HUES6 (cell line): Measurements from ENCODE around the gene ESYT2.
A peak's percentile ranks its signal among the peaks of the same experiment; 100 is the strongest.

Source experiments
- H3K27ac ChIP-seq: 2 replicates; pipeline ENCODE4 v1.7.0; 2013; ENCODE audit warnings: low read depth, mild to moderate bottlenecking, low read length, inconsistent platforms
- H3K27me3 ChIP-seq: 2 replicates; pipeline ENCODE4 v1.6.1; 2013; ENCODE audit warnings: low read length; ENCODE audit not compliant: control insufficient read depth, insufficient read depth
- H3K36me3 ChIP-seq: 2 replicates; pipeline ENCODE4 v1.6.1; 2013; ENCODE audit warnings: low read length; ENCODE audit not compliant: control insufficient read depth, insufficient read depth
- H3K4me1 ChIP-seq: 2 replicates; pipeline ENCODE4 v1.6.1; 2013; ENCODE audit warnings: low read length; ENCODE audit not compliant: control insufficient read depth, insufficient read depth
- H3K4me3 ChIP-seq: 2 replicates; pipeline ENCODE4 v1.5.1; 2013; ENCODE audit warnings: low read depth, low read length
- H3K9ac ChIP-seq: one replicate; pipeline ENCODE4 v1.6.1; 2013; ENCODE audit warnings: mild to moderate bottlenecking, low read length
- H3K9me3 ChIP-seq: 2 replicates; pipeline ENCODE4 v1.6.1; 2013; ENCODE audit warnings: low read depth, low read length; ENCODE audit not compliant: control insufficient read depth, insufficient read depth

ESYT2 gene

GRCh38 chr7:158723266-158723665, 106.0 kb downstream of the ESYT2 start:
- Histone ChIP-seq H3K4me1 (no peaks in the 10 kb centered on the region), H3K9ac (no peak overlapping the region), H3K36me3 (no peaks in the 10 kb centered on the region), H3K27me3 (peaks cover under 1% of the 10 kb centered on the region; the same call in 1 of the 2 replicates), H3K27ac (no peak overlapping the region), H3K9me3 (no peaks in the 10 kb centered on the region), H3K4me3 (no peak overlapping the region)

GRCh38 chr7:158722574-158723237, 106.6 kb downstream of the ESYT2 start:
- H3K9me3 ChIP-seq, result no peaks in the 10 kb centered on the region
- H3K9ac ChIP-seq, result no peak overlapping the region
- no peak overlapping the region for H3K27ac ChIP-seq
- H3K4me3 ChIP-seq, result no peak overlapping the region
- no peaks in the 10 kb centered on the region for H3K4me1 ChIP-seq
- no peaks in the 10 kb centered on the region for H3K36me3 ChIP-seq
- H3K27me3 ChIP-seq, result peaks cover 6% of the 10 kb centered on the region; the same call in 1 of the 2 replicates

- no peak overlapping the region for H3K27ac ChIP-seq
- no peak overlapping the region for H3K9ac ChIP-seq
- no peaks in the 10 kb centered on the region for H3K36me3 ChIP-seq
- H3K9me3 ChIP-seq, result no peaks in the 10 kb centered on the region
- no peak overlapping the region for H3K4me3 ChIP-seq
- peaks cover 19% of the 10 kb centered on the region; the same call in 1 of the 2 replicates for H3K27me3 ChIP-seq
- no peaks in the 10 kb centered on the region for H3K4me1 ChIP-seq
These were observed 109.2 kb downstream of the ESYT2 start for GRCh38 chr7:158720112-158720511.

DNA sequence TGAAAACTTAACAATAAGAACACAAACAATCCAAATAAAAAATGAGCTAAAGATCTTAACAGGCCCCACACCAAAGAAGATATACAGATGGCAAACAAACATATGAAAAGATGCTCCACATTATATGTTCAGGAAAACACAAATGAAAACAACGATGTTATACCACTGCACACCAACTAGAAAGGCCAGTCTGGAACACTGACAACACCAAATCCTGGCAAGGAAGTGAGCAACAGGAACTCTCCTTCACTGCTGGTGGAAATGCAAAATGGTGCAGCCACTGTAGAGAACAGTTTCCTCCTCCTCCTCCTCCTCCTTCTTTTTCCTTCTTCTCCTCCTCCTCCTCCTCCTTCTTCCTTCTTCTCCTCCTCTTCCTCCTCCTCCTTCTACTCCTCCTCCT, 112.5 kb downstream of the ESYT2 start:
- Histone ChIP-seq H3K9ac (no peak overlapping the region), H3K27me3 (peaks cover 19% of the 10 kb centered on the region; the same call in 1 of the 2 replicates), H3K4me1 (no peaks in the 10 kb centered on the region), H3K9me3 (no peaks in the 10 kb centered on the region), H3K4me3 (no peak overlapping the region), H3K36me3 (no peaks in the 10 kb centered on the region), H3K27ac (no peak overlapping the region)

- Histone ChIP-seq H3K4me3 (no peak overlapping the region), H3K27ac (no peak overlapping the region), H3K9me3 (peaks cover 13% of the 10 kb centered on the region), H3K9ac (no peak overlapping the region), H3K36me3 (no peaks in the 10 kb centered on the region), H3K4me1 (no peaks in the 10 kb centered on the region), H3K27me3 (no peaks in the 10 kb centered on the region)
These were observed 118.6 kb downstream of the ESYT2 start for GRCh38 chr7:158710651-158711102.

DNA sequence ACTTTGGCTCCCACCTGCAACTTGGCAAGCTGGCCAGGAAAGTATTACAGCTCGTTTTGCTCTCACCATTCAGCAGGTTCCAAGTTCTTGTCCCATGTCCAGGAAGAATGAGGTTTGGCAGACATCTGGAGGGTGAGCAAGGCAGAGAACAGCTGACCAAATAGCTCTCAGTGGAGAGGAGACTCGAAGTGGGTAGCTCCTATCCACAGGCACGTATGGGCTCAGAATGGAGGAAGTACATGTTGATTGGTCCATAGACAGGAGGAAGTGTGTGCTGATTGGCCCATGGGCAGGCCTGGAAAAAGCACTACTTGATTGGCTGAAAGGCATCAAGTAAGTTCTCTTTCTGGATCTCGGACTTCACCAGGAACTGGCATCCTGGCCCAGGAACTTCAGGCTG, 121.7 kb downstream of the ESYT2 start:
- Histone ChIP-seq H3K4me1 (peaks cover 12% of the 10 kb centered on the region), H3K9me3 (peaks cover 13% of the 10 kb centered on the region), H3K27ac (no peak overlapping the region), H3K4me3 (no peak overlapping the region), H3K27me3 (no peaks in the 10 kb centered on the region), H3K9ac (no peak overlapping the region), H3K36me3 (no peaks in the 10 kb centered on the region)

DNA sequence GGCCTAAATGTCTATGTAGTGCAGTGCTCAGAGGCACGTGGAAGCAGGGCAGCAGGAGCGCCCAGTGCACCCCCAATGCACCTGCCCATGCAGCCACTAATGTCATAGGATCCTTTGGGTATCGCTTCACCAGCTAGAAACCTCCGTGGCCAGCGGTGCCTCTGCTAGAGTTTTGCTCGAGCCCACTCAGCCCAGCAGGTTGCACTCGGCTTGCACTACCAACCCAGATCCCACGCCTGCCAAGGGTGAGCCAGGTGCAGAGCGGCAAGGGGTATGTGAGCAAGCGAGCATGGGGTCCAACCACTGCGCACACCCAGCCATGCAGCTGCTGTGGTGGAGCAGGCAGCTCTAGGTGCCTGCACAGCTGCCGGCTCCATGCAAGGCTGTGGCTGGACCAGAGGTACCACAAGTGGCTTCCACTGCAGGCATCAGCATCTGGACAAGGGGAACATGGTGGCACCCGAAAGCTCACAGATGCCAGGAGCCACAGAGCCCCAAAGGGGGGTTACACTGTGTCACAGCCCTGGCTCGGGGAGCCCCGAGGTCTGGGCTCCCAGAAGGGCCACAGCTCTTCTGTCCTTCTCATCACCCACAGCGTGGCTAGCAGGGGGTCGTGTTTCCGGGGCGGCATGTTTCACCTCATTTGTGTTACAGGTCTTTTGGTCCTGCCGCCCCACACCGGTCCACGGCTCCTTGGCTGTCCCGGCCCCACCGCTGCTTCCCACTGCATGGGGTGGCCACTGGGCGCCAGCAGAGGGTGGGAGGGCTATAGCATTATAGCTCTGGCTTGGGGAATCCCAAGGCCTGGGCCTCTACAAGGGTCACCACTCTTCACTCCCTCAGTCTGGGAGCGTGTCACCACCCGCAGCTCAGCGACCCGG, 122.4 kb downstream of the ESYT2 start:
- no peaks in the 10 kb centered on the region; the same call in 1 of the 2 replicates for H3K36me3 ChIP-seq
- peaks cover 18% of the 10 kb centered on the region for H3K4me1 ChIP-seq
- H3K4me3 ChIP-seq, result no peak overlapping the region
- H3K27me3 ChIP-seq, result no peaks in the 10 kb centered on the region
- no peak overlapping the region for H3K9ac ChIP-seq
- H3K9me3 ChIP-seq, result peaks cover 13% of the 10 kb centered on the region
- H3K27ac ChIP-seq, result no peak overlapping the region

DNA sequence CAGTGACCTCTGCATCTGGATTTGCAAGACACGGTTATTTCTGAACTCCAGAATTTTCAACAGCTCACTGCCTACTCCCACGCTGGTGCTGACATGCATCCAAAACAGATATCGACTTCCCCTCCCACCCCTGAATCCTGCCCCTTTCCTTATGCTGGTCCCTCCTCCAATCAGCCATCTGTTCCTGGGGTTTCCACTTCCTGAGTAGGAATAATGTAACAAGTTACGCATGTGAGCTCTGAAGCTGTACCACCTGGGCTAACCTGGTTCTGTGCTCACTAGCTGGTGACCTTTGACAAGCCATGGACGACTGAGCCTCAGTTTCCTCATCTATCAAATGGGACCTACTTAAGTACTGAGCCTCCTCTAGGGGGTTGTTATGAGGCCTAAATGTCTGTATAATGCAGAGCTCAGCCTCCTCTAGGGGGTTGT, 123.0 kb downstream of the ESYT2 start:
- H3K27me3 ChIP-seq, result no peaks in the 10 kb centered on the region
- no peak overlapping the region for H3K9ac ChIP-seq
- H3K27ac ChIP-seq, result no peak overlapping the region
- H3K36me3 ChIP-seq, result peaks cover 5% of the 10 kb centered on the region
- H3K9me3 ChIP-seq, result peaks cover 13% of the 10 kb centered on the region
- no peak overlapping the region for H3K4me3 ChIP-seq
- peaks cover 24% of the 10 kb centered on the region for H3K4me1 ChIP-seq

DNA sequence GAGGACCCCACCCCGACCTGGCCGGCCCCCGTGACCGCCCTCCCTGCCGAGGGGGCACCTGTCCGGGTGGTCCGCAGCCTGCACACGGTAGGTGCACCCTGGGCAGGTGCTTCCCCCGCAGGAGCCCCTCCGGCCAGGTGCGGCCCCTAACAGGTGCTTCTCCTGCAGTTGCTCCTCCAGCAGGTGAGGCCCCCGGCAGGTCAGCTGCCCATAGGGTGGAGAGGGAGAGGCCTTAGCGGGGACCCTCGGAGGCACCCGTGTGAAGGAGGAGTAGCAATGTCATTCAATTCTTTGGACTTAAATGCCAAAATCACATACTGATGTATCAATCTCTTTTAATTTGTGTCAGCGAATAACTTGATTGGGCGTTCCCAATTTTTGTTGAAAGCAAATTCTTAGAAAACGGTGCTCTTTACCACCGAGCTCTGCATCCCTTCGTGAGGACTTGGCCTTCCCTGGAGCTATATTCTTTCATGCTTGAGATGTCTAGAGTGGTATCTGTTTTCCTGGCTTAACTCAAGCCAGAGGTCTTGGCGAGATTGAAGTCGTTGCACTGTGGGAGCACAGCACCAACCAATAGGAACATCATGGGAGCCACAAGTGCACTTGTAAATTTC, 124.0 kb downstream of the ESYT2 start:
- H3K36me3 ChIP-seq, result peaks cover 15% of the 10 kb centered on the region
- peak overlapping the region; percentile 63 for H3K9ac ChIP-seq
- peak overlapping the region; percentile 96 for H3K27ac ChIP-seq
- H3K4me3 ChIP-seq, result peak overlapping the region; percentile 99
- H3K27me3 ChIP-seq, result no peaks in the 10 kb centered on the region
- H3K9me3 ChIP-seq, result peaks cover 11% of the 10 kb centered on the region
- H3K4me1 ChIP-seq, result peaks cover 27% of the 10 kb centered on the region

- Histone ChIP-seq H3K9me3 (peaks cover 10% of the 10 kb centered on the region), H3K4me1 (peaks cover 27% of the 10 kb centered on the region), H3K4me3 (peak within 1 kb of the TSS; percentile 99), H3K27ac (peak within 1 kb of the TSS; percentile 96), H3K9ac (peak within 1 kb of the TSS; percentile 99), H3K27me3 (no peaks in the 10 kb centered on the region), H3K36me3 (peaks cover 20% of the 10 kb centered on the region)
These were observed 124.6 kb downstream of the ESYT2 start, which contains the start of gene NCAPG2 for GRCh38 chr7:158704524-158705233. NCAPG2 (minus strand) TSS chr7:158704804; CDS start chr7:158701899, 2,905 bp downstream.
